HG03066 (cell line): Measurements from ENCODE around the gene TDRD3.

ENCODE experiments used
- ATAC-seq: cut with Tn5 transposase; IDR thresholded peaks from one replicate; pipeline ENCODE4 v1.9.1; 2021; ENCODE audit warnings: low read depth; ENCODE audit not compliant: unreplicated experiment

TDRD3 gene

DNA sequence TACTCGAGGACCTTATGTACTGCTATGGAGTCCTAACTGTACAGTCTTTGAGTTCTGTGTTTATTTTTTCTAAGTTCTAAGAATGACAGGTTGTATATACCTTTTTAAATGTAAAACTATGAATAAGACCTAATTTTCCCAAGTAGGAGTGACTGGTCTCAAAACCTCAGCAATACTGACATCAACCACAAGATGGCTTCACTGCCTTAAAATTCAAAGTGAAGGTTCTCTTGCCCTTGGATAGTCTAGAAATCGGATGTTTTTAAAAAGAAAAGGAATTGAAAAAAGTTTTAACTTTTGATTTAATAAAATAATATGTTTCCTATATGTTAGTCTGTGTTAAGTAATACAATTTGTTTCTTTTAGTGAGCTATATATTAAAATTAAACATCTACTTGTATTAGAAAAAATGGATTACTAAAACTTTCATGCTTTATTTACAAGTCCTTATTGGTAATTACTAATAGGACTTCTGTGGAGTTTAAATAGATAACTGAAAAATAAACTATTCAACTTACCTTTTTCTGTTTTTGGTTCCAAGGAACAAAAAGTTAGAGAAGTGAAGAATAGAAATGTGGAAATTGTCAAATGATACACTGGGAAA, 52.0 kb downstream of the TDRD3 start:
- ATAC-seq: peak; percentile 84

DNA sequence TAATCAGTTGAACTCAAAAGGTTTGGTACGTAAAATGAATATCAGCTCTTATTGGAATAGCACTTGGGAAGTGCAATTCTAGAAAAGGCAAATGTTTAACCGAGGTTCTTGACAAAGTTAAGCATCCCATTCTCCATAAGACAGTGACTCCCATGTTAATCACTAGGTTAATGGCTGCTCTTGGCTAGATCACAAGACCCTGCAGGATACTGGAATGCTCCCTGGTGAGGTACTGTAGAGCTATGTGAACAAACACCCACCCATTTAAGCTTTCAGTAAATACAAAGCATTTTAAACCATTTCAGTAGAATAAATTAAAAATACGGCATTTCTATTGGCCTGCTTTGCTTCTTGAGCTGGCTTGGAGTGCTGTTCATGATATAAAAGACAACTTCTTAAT, 56.5 kb downstream of the TDRD3 start:
- no peak for ATAC-seq

DNA sequence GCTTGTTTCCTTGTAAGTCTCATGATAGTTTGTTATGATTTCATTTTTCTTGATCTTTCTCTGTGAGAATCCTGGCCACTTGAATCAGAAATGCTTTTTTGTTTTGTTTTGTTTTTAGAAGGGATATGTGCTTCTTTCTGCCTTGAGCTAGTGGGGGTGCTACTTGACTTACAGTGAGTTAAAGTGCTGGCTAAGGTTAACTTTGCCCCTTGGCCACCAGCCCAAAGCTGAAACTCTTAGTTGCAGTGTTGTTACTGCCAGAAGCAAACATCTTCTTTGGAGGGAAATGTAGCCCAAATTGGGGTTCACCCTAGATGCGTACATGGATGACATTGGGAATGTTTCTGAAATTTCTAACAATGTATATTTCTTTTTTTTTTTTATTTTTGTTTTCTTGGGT, 57.4 kb downstream of the TDRD3 start:
- ATAC-seq: no peak

DNA sequence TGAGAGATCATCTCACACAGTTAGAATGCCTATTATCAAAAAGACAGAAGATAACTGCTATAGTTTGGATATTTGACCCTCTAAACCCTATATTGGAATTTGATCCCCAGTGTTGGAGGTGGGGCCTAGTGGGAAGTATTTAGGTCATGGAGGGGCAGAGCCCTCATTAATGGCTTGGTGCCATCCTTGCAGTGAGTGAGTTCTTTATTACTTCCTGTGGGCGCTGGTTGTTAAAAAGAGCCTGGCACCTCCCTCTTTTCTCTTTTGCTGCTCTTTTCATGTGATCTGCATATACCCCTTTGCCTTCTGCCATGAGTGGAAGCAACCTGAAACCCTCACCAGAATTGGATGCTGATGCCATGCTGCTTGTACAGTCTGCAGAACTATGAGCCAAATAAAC, 66.8 kb downstream of the TDRD3 start:
- ATAC-seq: no peak

DNA sequence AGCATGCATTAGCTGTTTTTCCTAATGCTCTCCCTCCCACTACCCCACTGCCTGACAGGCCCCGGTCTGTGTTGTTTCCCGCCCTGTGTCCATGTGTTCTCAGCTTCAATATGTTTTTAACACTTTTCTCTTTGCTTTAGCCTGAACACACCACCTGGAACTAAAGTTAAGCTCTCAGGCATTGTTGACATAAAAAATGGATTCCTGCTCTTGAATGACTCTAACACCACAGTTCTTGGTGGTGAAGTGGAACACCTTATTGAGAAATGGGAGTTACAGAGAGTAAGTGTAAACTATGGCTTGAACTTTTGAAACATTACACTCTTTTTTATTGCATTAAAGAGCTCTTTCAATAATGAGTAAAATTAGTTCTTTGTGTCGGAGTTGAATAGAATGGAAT, 70.1 kb downstream of the TDRD3 start:
- ATAC-seq: no peak

DNA sequence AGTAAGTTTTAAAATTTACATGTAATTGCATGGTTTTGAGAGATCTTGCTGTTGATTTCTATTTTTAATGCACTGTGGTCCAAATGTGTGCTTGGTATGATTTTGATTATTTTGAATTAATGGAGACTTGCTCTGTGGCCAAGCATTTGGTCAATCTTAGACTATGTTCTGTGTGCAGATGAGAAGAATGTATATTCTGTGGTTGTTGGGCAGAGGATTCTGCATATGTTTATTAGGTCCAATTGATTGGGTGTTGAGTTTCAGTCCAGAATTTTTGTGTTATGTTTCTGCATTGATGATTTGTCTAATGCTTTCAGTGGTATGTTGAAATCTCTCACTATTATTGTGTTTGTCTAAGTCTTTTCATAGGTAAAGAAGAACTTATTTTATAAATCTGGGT, 82.3 kb downstream of the TDRD3 start:
- ATAC-seq: no peak

DNA sequence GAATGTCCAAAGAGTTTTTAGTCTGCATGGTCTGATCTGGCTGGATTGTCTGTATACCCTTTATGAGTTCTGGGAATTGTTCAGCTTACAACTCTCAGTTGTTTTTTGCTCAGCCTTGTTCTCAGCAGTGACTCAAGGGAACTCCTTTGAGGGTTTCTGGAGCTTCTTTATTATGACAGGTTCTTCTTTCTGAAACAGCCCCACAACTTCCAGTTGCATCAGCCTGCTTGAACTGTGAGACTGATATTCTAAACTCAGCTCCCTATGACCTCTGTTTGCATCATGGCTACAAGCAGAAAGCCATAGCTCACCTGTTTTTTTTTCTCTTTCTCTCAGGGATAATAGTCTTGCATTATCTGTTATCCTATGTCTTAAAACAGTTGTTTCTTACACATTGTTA, 85.0 kb downstream of the TDRD3 start:
- no peak for ATAC-seq

DNA sequence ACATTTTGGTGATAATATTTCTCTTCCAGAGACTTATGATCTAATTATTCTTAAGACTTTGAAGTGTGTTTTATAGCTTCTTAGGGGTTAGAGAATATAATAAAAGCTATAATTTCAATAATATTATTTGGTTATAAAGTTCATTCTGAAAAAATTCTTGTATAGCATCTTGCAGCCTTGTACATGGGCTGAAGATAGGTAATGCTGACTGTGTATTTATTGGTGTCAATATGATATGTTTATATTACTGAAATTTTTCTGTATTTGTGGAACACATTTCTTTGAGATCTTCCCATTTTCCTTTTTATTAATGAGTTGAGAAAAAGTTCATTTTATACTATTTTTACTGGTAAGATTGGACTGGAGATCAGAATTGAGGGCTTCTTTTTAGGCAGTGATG, 87.8 kb downstream of the TDRD3 start:
- ATAC-seq: no peak

DNA sequence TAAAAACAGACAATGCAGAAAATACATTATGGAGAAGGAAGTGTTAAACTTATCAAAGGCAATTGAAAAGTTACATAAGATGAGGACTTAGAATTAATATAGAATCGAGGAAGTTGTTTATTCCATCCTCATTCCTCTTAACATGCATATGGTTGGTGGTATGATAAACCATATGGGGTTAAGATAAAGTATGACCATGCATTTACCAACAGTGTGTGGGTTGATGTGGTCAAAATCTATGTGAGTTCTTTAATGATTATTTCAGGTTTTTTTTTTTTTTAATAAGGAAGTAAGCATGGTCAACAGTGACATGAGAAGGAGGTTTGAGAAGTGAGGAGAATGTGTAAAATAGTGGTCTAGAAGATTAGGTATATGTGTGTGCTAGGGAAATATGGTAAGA, 94.5 kb downstream of the TDRD3 start:
- ATAC-seq: no peak

DNA sequence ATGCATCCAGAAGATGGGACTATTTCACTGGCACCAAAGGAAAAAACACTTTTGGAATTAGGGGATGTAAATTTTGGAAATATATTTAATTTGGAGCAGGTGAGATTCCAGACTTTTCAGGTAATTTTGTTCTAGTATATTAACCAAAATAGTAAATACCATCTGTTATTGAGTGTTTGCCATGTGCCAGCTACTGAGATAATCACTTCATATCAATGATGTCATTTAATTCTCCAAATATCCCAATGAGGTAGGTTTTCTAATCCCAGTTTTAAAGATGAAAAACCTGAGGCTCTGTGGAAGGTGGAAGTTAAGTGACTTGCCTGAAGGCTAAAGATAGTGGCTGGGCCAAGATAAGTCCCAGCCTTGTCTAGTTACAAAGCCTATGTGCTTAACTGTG, 95.2 kb downstream of the TDRD3 start:
- ATAC-seq: no peak

DNA sequence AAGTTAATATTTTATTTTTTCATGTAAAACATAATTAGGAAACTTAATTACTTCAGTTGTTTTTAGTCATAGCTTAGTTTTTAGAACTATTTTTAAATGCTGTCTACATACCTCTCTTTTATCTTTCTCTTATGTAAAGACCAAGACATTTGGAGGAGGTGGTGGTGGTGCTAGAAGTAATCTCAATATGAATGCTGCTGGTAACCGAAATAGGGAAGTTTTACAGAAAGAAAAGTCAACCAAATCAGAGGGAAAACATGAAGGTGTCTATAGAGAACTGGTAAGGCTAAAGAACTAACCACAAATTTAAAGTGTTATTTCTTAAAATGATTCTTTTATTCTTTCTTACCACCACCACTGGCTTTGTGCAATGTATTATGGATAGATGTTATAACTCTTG, 97.3 kb downstream of the TDRD3 start:
- ATAC-seq: no peak

DNA sequence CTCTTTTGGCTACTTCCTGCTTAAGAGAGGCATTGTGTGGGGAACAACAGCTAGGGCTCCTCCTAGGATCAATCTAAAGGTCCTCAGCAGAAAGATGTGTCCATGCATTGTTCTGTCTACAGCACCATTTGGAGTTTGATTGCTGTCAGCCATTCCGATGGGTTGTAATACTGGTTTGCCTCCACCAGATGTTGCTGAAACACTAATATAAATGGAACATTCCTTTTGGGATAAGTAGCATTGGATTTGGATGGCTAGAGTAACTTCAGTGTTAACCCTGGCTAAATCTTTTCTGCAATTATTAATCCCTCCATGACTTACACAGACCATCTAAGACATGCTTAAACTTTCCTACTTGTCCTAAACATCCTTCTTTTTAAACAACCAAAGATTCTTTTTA, 104.2 kb downstream of the TDRD3 start:
- ATAC-seq: no peak

DNA sequence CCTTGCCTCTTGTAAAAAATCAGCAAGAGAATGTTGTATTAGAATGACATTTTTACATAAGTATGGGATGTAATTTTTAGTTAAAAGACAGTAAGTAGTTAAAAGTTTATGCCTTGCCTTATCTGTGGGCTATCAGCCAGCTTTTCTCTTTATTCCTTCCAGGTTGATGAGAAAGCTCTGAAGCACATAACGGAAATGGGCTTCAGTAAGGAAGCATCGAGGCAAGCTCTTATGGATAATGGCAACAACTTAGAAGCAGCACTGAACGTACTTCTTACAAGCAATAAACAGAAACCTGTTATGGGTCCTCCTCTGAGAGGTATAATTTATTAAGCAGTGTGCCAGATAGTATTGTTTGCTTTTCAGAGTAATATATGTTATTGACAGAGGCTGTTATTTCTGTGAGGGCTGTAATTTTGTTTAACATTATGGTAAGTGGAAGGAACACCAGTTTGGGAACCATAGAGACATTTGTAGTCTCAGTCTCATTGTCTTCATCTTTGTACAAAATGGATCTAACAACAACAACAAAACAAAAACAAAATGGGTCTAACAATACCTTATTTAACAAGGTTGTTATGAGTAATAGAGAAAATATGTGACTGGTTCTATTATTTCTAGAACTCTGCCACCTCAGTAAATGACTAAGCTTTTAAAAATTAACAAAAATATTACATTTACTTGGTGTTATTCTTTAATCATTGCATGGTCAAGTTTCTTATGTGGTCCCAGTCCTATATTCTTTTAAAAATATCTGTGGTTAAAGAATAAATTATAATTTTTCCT, 112.8 kb downstream of the TDRD3 start:
- ATAC-seq: no peak

DNA sequence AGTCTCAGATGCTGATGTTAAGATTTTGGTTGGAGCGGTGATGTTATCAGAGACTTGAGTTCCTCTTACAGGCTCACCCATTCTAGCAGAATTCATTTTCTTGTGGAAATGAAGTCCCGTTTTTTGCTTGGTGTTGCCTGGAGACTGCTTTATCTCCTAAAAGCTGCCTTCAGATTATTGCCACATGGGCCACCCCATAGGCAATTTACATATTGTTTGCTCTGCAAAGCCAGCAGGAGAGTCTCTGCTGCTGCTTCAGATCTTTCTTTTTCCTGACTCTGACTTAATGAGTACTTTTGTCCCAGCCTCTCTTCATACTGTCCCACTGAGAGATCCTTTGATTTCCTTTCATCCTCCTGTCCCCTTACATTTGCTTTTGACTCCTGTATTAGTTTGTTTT, 114.6 kb downstream of the TDRD3 start:
- no peak for ATAC-seq

DNA sequence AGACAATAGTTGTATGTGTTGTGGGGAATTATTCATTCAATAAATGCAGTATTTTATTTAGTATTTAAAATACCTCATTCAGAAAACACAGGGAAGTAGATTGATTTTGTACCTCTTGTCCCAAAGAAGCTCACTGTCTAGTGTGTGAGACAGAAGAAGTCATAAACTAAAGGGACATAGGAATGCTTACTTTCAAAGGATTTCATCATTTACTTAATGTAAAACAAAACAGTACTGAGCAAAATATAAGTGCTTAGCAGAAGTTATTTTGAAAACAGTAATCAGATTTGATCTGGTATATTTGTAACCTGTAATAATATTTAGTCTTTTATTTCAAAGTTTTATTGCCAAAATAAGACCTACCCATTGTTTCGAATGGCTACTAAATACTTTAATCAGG, 117.9 kb downstream of the TDRD3 start:
- no peak for ATAC-seq

DNA sequence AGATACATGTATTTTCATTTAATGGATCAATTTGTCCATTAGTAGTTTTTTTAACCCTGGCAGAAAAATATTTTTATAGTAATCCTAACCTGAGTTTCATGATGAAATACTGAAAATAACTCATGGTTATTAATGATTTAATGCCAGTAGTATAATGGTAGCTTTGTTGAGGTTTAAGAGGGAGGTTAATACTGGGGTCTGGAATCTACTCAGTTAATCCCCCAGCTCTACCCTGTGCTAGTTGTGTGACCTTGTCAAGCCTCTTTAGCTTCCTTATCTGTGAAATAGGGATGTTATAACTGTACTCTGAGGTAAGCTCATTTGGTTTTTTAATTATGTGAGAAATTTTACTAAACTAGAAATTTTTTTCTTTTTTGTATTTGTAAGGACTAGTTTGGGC, 122.5 kb downstream of the TDRD3 start:
- no peak for ATAC-seq

DNA sequence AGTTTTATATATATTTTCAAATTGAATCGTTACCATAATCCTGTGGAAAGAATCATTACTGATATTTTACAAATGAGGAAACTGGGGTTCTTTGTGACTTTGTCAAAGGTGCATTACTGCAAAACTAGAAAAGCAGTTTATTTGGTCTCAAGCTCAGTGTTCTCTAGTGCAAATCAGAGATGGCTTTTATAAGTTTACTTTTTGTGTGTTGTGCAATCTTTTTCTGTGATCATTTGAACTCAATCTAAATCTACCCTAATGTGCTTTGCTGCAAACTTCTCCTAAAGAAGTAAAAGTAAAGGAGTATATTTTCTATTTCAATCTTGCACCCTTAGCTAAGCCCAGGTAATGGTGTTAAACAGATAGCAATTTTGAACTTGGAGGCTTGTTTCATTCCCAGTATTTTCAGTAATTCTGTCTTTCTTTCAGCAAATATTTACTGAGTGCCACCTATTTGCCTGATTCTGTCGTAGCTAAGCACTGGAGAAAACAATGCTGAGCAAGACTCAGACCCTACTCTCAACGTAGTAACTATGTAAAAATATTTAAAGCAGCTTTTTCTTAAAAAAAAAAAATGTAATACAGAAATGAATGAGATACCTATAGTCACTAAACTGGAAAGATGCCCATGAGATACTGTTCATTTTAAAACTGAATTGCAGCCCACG, 124.0 kb downstream of the TDRD3 start:
- ATAC-seq: no peak

DNA sequence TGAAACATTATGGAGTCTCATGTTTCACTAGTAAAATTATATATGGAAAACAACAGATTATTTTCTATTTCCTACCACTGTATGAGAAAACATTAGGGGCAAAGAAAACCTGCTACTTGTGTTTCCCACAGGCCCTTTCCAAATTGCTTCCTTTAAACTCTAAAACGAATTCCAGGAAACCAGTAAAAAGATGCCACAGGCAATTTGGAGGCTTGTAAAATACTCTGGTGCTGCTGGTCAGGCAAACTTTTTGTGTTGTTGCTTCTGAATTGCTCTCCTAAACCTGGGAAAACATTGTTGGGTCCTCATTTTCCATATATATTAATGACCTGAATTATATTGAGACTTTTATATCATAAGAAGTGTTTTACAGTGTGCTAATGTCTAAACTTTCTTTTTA, 141.5 kb downstream of the TDRD3 start:
- no peak for ATAC-seq

DNA sequence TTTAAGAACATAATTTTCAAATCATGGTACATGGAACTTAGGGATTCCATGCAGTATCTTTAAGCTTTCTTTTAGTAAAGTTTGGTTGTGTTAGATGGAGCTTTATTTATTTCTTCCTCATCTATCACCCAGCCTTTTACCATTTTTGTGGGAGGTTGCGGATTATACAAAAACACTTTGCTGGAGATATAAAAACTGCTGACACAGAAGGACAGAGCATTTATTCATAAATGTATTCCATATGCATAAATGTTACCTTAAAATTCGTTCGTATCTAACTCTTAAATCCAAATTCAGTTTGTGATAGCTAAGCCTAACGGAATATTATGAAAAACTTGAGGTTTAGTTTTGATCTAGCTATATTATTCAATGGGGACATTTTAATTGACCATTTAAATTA, 143.3 kb downstream of the TDRD3 start:
- no peak for ATAC-seq

DNA sequence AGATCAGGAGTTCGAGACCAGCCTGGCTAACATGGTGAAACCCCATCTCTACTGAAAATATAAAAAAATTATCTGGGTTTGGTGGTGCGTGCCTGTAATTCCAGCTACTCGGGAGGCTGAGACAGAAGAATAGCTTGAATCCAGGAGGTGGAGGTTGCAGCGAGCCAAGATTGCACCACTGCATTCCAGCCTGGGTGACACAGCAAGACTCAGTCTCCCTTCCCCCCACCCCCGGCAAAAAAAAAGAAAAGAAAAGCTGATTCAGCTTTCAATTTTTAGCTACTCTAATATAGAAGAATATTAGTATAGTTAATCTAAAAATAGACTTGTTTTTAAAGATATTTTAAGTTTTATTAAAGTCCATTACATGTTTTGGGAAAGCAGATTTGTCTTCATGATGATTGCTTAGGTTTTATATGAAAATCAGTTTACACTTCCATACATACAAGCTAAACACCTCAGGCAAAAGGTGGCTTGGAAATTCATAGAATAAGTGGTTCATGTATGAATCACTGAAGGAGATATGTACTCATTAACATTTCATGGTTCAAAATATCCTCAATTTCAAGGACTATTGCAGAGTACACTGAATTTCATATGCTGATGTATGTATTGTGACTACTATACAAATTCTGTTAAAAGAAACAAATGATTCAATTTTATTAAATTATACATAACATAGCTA, 165.2 kb downstream of the TDRD3 start:
- no peak for ATAC-seq

DNA sequence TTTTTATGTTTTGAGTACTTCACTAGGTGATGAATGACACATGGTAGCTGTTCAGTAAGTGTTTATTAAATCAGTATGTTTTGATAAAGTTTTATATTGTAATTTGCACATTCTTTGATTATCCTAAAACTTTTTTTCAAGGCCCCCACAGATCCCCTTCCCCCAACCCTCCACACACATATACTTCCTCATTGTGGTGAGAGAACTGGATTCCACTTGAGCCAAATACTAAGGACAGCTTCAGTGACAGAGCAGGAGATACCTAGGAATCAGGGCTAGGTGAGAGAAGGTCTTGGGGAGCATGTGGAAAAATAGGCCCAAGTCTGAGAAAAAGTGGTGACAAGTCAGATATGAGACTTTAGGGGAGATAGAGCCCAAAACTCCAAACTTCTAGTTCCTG, 174.6 kb downstream of the TDRD3 start:
- no peak for ATAC-seq
